B cell (primary cell): ENCODE data around the gene DEFB124. TPM values are rescaled to one million over a fixed set of nuclear protein-coding genes. Genes with fewer than 3 reads are reported as not detected.
A peak's percentile ranks its signal among the peaks of the same experiment; 100 is the strongest.

Source experiments
- ATAC-seq: fragments of 200-7000 bp; cut with Tn5 transposase; one replicate; pipeline ENCODE4 v1.10.0; 2021; ENCODE audit warnings: low read depth, mild to moderate bottlenecking, moderate number of reproducible peaks, moderate library complexity
- CTCF ChIA-PET: fragments of 350-600 bp; sonication (Branson Sonifier 250); formaldehyde crosslinking; loops from one replicate; lab custom pipeline; 2021; ENCODE audit warnings: antibody characterized with exemption, inconsistent platforms; lab: Charles Lee
- POLR2A ChIA-PET: fragments of 350-600 bp; sonication (Branson Sonifier 250); formaldehyde crosslinking; loops from one replicate; lab custom pipeline; 2021; ENCODE audit warnings: antibody characterized with exemption; lab: Charles Lee
- DNase-seq: peaks from one replicate; pipeline ENCODE4 v3.0.0; 2013
- H2AFZ ChIP-seq: 2 replicates; pipeline ENCODE4 v1.6.1; 2012; ENCODE audit warnings: mild to moderate bottlenecking, low read depth, low read length; ENCODE audit not compliant: insufficient read depth, poor library complexity, severe bottlenecking
- H3K27ac ChIP-seq, 2 donors: 1 replicate in 1 of 2; 2 replicates in 1 of 2; pipeline ENCODE4 v1.5.1; 2012 to 2013; ENCODE audit warnings: low read length in 2 of 2, mild to moderate bottlenecking in 2 of 2, moderate library complexity in 1 of 2
- H3K27me3 ChIP-seq, 4 experiments: fragments of 200-600 bp in 1 of 4; sonication (generic) in 1 of 4; replicated peaks in 1 of 4; 1 replicate in 2 of 4; 2 replicates in 2 of 4; pipeline versions ENCODE4 v1.6.1 to v1.7.0; 2013 to 2016; ENCODE audit warnings: low read length in 3 of 4, mild to moderate bottlenecking in 2 of 4, mixed read lengths in 1 of 4, moderate library complexity in 1 of 4; ENCODE audit not compliant: insufficient read depth in 4 of 4, control insufficient read depth in 3 of 4; ENCODE audit errors: control extremely low read depth in 1 of 4
- H3K36me3 ChIP-seq, 2 experiments: replicated peaks in 1 of 2; 1 replicate in 1 of 2; 2 replicates in 1 of 2; pipeline versions ENCODE4 v1.6.1 to v1.7.1; 2013; ENCODE audit warnings: low read length in 1 of 2; ENCODE audit not compliant: insufficient read depth in 2 of 2, control insufficient read depth in 1 of 2; ENCODE audit errors: control extremely low read depth in 1 of 2, extremely low read depth in 1 of 2
- H3K4me1 ChIP-seq, 2 donors: fragments of 200-600 bp in 1 of 2; sonication (generic) in 1 of 2; 1 replicate in 1 of 2; 2 replicates in 1 of 2; pipeline versions ENCODE4 v1.5.1 to v1.6.1; 2013 to 2017; ENCODE audit warnings: low read length in 2 of 2; ENCODE audit not compliant: control insufficient read depth in 2 of 2, insufficient read depth in 2 of 2
- H3K4me2 ChIP-seq: replicated peaks from 2 replicates; pipeline ENCODE3; 2012; ENCODE audit warnings: mild to moderate bottlenecking, low read depth, low read length; ENCODE audit not compliant: poor library complexity, severe bottlenecking
- H3K4me3 ChIP-seq, 5 experiments: fragments of 200-600 bp in 1 of 5; sonication (generic) in 1 of 5; 1 replicate in 3 of 5; 2 replicates in 2 of 5; pipeline versions ENCODE4 v1.5.1 to v1.7.0; 2011 to 2016; ENCODE audit warnings: low read length in 4 of 5, mild to moderate bottlenecking in 4 of 5, low read depth in 2 of 5, control low read depth in 1 of 5, moderate library complexity in 1 of 5; ENCODE audit not compliant: insufficient read depth in 1 of 5; ENCODE audit errors: control extremely low read depth in 1 of 5, extremely low read depth in 1 of 5
- H3K79me2 ChIP-seq: fragments of 200-600 bp; sonication (generic); one replicate; pipeline ENCODE4 v1.6.0; 2016; ENCODE audit warnings: low read length; ENCODE audit not compliant: control insufficient read depth, insufficient read depth
- H3K9ac ChIP-seq: fragments of 200-600 bp; sonication (generic); 2 replicates; pipeline ENCODE4 v1.6.1; 2017; ENCODE audit warnings: mild to moderate bottlenecking, low read length, moderate library complexity
- H3K9me3 ChIP-seq, 3 donors: one replicate each; pipeline versions ENCODE4 v1.6.1 to v1.7.1; 2013; ENCODE audit warnings: low read length in 2 of 3; ENCODE audit not compliant: control insufficient read depth in 2 of 3, insufficient read depth in 1 of 3; ENCODE audit errors: control extremely low read depth in 1 of 3
- H4K20me1 ChIP-seq: 2 replicates; pipeline ENCODE4 v1.6.0; 2012; ENCODE audit warnings: mild to moderate bottlenecking, low read length; ENCODE audit not compliant: insufficient read depth, control insufficient read depth, poor library complexity, severe bottlenecking
- H3K27ac Mint-ChIP-seq: one replicate; pipeline ENCODE4 v1.8.0; 2021; ENCODE audit warnings: mixed read lengths
- H3K27me3 Mint-ChIP-seq: one replicate; pipeline ENCODE4 v1.8.0; 2021; ENCODE audit warnings: mixed read lengths
- H3K4me1 Mint-ChIP-seq: one replicate; pipeline ENCODE4 v1.8.0; 2021; ENCODE audit warnings: mixed read lengths
- H3K4me3 Mint-ChIP-seq: one replicate; pipeline ENCODE4 v1.8.0; 2021; ENCODE audit warnings: mixed read lengths
- H3K9me3 Mint-ChIP-seq: one replicate; pipeline ENCODE4 v1.8.0; 2022; ENCODE audit warnings: mixed read lengths; ENCODE audit not compliant: insufficient read depth
- CTCF ChIP-seq: fragments of 200-600 bp; IDR thresholded peaks from one replicate; pipeline ENCODE4 v1.8.0; 2022; ENCODE audit warnings: antibody characterized with exemption, mild to moderate bottlenecking
- EZH2 ChIP-seq: IDR thresholded peaks from 2 replicates; pipeline ENCODE4 v1.6.1; 2012; ENCODE audit warnings: borderline replicate concordance, low read depth, mild to moderate bottlenecking, moderate library complexity, low read length; ENCODE audit not compliant: insufficient read depth, poor library complexity, severe bottlenecking
- WGBS: methylation state at CpG from one replicate; pipeline ENCODE4 v1.1.5; 2013; ENCODE audit warnings: missing lambda C conversion rate; ENCODE audit not compliant: insufficient coverage; 5-methylcytosine and 5-hydroxymethylcytosine counted together
- intact Hi-C: fragments of 100-400 bp; cut with micrococcal nuclease; formaldehyde crosslinking; loops from one replicate; pipeline ENCODE4 v1.10.0; 2022
- polyA plus RNA-seq: library from polyadenylated mRNA; depleted of rRNA; stranded (reverse); fragments of >200 nt; gene quantifications from 2 replicates; pipeline ENCODE4 v1.2.3, GENCODE V29; 2012
- total RNA-seq, 2 donors: library from RNA; stranded (reverse); fragments of 120-200 nt in 1 of 2; gene quantifications; 1 replicate in 1 of 2; 2 replicates in 1 of 2; pipeline versions ENCODE4 v1.2.3 to v1.2.4, GENCODE V29; 2013 to 2022

Gene DEFB124
- total and polyA plus RNA-seq, 2 donors (not counting 1 experiment from before 2014, with no cell fraction given), result not detected

DNA sequence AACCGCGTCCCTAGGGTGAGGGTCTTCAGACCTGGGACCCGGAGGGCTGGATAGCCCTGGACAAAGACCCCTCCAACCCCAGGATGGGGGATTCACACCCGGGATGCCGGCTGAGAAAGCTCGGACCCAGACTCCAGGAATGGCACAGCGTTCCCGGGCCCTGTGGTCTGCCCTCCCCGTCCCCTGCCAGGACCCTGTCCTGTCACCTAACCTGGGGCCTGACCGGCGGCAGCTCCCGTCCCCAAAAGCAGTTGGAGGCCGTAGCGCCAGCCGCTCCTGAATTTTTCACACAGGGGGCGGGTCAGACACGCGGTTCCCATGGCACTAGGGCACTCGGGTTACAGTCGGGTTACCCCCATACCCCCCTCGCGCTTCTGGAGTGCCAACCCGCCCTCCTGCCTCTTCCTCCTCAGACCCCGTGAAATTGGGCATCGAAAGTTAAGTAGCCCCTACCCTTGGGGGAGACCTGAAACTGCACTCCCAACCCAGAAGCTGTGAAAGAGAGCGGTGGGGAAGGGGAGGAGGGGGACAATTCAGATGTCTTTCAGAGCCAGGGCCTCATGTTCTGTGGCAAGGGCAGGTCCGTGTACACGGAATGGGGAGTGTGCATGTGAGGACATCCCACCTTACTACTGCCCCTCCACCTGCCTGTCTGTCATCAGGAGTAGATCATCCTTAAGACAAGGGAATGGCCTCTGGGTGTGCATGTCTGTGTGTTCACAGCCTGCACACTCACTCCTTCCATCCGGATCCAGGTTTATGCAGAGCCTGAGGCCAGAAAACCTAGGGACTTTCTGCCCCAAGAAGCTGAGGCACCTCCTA lies 756 bp upstream of the DEFB124 start:
- no peak overlapping the region for H3K27ac Mint-ChIP-seq
- H3K4me1 ChIP-seq, result peaks cover 23 to 24% of the 10 kb centered on the region in 2 donors
- no peaks in the 10 kb centered on the region for H3K9me3 Mint-ChIP-seq
- CTCF ChIA-PET, result interaction anchor here (0.6 to 3.5 kb wide), 3 partner anchors 17 to 33 kb away, joined by 3 to 14 read pairs (median 3); no protein-coding TSS in a partner anchor
- H3K4me1 Mint-ChIP-seq, result peaks cover 24% of the 10 kb centered on the region
- H3K79me2 ChIP-seq, result no peaks in the 10 kb centered on the region
- H3K9me3 ChIP-seq, result peaks cover 0 to 5% (median 0%) of the 10 kb centered on the region in 3 donors
- H4K20me1 ChIP-seq, result no peaks in the 10 kb centered on the region
- WGBS, result 12% methylated on average over 21 of the region's 29 CpGs
- H3K4me2 ChIP-seq, result peak overlapping the region; percentile 60
- peaks cover 48% of the 10 kb centered on the region for H3K27me3 Mint-ChIP-seq
- no peak for ATAC-seq
- intact Hi-C loops, result no loop called here
- H3K27ac ChIP-seq, result no peak overlapping the region
- no peak for TF ChIP-seq CTCF
- TF ChIP-seq EZH2, result no peak
- peaks cover 0 to 35% (median 11%) of the 10 kb centered on the region in 4 experiments for H3K27me3 ChIP-seq
- no peak overlapping the region for H3K9ac ChIP-seq
- no peaks in the 10 kb centered on the region for H3K36me3 ChIP-seq
- H3K4me3 Mint-ChIP-seq, result peak overlapping the region; percentile 16
- H2AFZ ChIP-seq, result peak overlapping the region; percentile 56
- POLR2A ChIA-PET, result no interaction called here
- no peak overlapping the region for H3K4me3 ChIP-seq
- no peak for DNase-seq

DNA sequence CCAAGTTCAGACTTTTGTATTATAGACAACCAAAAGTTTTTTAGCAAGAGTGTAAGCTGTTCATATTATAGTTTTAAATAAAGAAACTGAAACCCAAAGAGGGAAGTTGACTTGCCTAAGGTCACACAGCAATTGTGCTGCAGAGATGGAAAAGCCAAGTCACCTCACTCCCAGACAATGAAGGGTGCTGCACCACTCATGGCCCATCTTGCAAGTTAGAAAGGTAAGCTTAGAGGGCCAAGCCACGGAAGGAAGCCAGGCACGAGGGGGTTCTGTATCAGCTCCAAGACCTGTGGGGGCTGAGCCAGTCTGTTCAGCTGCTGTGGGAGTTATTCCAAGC lies 860 bp downstream of the DEFB124 start:
- peaks cover 0 to 5% (median 0%) of the 10 kb centered on the region in 3 donors for H3K9me3 ChIP-seq
- CTCF ChIA-PET, result interaction anchor here (1.5 to 3.5 kb wide), 2 partner anchors 13 to 29 kb away, joined by 4 to 14 read pairs; no protein-coding TSS in a partner anchor
- no peak overlapping the region for H2AFZ ChIP-seq
- Mint-ChIP-seq H3K27me3 (peaks cover 46% of the 10 kb centered on the region), H3K27ac (no peak overlapping the region), H3K4me1 (peaks cover 24% of the 10 kb centered on the region), H3K4me3 (peak overlapping the region; percentile 59), H3K9me3 (no peaks in the 10 kb centered on the region)
- POLR2A ChIA-PET, result no interaction called here
- no peak for TF ChIP-seq CTCF
- DNase-seq, result no peak
- peak overlapping the region in 1 of 5 experiments; percentile 7 for H3K4me3 ChIP-seq
- no peak overlapping the region for H3K27ac ChIP-seq
- H4K20me1 ChIP-seq, result no peaks in the 10 kb centered on the region
- no peaks in the 10 kb centered on the region for H3K36me3 ChIP-seq
- ATAC-seq, result no peak
- H3K79me2 ChIP-seq, result no peaks in the 10 kb centered on the region
- H3K27me3 ChIP-seq, result peaks cover 0 to 35% (median 11%) of the 10 kb centered on the region in 4 experiments
- no peak overlapping the region for H3K9ac ChIP-seq
- H3K4me2 ChIP-seq, result no peak overlapping the region
- H3K4me1 ChIP-seq, result peaks cover 23 to 24% of the 10 kb centered on the region in 2 donors
- WGBS, result 70% methylated on average over 2 of the region's 2 CpGs
- intact Hi-C loops, result no loop called here
